Measurements from ENCODE around the gene ACTL7B. TPM values are rescaled to one million over a fixed set of nuclear protein-coding genes. Genes with fewer than 3 reads are reported as not detected.

Gene ACTL7B
- polyA plus RNA-seq, 1 of the 3 experiments (the other 2 are of a cell fraction) = 0.07 TPM

DNA sequence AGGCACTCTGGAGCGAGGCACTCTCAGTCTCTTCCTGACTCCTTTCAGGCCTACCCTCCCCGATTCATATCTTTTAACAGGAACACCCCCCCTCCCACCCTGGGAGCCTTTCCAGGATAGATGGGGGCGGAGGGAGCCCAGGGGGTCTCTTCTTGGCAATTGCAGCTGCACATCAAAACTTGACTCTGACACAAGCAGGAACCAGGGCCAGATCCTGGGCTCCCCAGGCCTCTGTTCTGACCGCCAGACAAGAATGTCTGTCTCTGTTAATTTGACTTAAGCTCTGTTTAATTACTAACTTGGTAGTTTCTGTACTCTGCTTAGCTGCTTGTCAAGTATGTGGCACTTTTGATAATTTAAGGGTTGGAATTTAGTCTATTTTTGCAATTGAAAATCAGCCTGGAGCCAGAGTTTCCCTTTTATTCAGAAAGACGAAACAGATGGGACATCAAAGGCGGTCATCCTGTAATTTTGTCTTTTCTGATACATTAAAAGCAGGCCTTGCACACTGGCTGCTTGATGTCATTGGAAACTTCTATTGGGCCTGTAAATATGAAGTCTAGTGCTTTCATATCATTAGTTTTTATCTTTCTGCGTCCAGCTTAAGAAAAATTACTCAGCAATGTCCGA is 43.3 kb downstream of the ACTL7B start:
- no peak overlapping the region for H2AFZ ChIP-seq (ENCODE audit: low read depth)
- no peaks in the 10 kb centered on the region for H3F3A ChIP-seq (replicated peaks; ENCODE audit: insufficient read depth)
- TF ChIP-seq CHD2 (IDR thresholded peaks at IDR 0.05; ENCODE audit: low read length, partially characterized antibody) (no peak), GATA2 (CRISPR knock-in tag; IDR thresholded peaks at IDR 0.05) (no peak), EZH2phosphoT487 (IDR thresholded peaks at IDR 0.05; ENCODE audit: borderline replicate concordance, low read depth) (no peak), POLR2AphosphoS5 (IDR thresholded peaks at IDR 0.05; ENCODE audit: low read depth, low read length) (no peak), RXRA (IDR thresholded peaks at IDR 0.05; ENCODE audit: borderline replicate concordance, low read depth) (no peak), YY1 (IDR thresholded peaks at IDR 0.05; ENCODE audit: low read depth) (no peak), SMC3 (IDR thresholded peaks at IDR 0.05; ENCODE audit: low read depth, low read length) (no peak), SIN3A (IDR thresholded peaks at IDR 0.05; ENCODE audit: borderline replicate concordance, low read depth, low read length) (no peak), MEF2A (IDR thresholded peaks at IDR 0.05; ENCODE audit: borderline replicate concordance, low read depth) (no peak), FOXM1 (IDR thresholded peaks at IDR 0.05; ENCODE audit: low read depth) (no peak), NRF1 (IDR thresholded peaks at IDR 0.05; ENCODE audit: low read depth, low read length) (no peak), NFIC (IDR thresholded peaks at IDR 0.05; ENCODE audit: borderline replicate concordance) (no peak), FOSL2 (IDR thresholded peaks at IDR 0.05; ENCODE audit: borderline replicate concordance, low read depth) (no peak), GABPA (IDR thresholded peaks at IDR 0.05; ENCODE audit: low read depth) (no peak)
- TF ChIP-seq, protein P1, sequence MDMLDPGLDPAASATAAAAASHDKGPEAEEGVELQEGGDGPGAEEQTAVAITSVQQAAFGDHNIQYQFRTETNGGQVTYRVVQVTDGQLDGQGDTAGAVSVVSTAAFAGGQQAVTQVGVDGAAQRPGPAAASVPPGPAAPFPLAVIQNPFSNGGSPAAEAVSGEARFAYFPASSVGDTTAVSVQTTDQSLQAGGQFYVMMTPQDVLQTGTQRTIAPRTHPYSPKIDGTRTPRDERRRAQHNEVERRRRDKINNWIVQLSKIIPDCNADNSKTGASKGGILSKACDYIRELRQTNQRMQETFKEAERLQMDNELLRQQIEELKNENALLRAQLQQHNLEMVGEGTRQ (IDR thresholded peaks at IDR 0.05; ENCODE audit: borderline replicate concordance, low read depth, low read length) = no peak
- TF ChIP-seq, protein P2, sequence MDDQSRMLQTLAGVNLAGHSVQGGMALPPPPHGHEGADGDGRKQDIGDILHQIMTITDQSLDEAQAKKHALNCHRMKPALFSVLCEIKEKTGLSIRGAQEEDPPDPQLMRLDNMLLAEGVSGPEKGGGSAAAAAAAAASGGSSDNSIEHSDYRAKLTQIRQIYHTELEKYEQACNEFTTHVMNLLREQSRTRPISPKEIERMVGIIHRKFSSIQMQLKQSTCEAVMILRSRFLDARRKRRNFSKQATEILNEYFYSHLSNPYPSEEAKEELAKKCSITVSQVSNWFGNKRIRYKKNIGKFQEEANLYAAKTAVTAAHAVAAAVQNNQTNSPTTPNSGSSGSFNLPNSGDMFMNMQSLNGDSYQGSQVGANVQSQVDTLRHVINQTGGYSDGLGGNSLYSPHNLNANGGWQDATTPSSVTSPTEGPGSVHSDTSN (IDR thresholded peaks at IDR 0.05) = no peak
- TF ChIP-seq, protein P3, sequence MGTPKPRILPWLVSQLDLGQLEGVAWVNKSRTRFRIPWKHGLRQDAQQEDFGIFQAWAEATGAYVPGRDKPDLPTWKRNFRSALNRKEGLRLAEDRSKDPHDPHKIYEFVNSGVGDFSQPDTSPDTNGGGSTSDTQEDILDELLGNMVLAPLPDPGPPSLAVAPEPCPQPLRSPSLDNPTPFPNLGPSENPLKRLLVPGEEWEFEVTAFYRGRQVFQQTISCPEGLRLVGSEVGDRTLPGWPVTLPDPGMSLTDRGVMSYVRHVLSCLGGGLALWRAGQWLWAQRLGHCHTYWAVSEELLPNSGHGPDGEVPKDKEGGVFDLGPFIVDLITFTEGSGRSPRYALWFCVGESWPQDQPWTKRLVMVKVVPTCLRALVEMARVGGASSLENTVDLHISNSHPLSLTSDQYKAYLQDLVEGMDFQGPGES (IDR thresholded peaks at IDR 0.05; ENCODE audit: low read depth, low read length) = no peak
- TF ChIP-seq, protein P4, sequence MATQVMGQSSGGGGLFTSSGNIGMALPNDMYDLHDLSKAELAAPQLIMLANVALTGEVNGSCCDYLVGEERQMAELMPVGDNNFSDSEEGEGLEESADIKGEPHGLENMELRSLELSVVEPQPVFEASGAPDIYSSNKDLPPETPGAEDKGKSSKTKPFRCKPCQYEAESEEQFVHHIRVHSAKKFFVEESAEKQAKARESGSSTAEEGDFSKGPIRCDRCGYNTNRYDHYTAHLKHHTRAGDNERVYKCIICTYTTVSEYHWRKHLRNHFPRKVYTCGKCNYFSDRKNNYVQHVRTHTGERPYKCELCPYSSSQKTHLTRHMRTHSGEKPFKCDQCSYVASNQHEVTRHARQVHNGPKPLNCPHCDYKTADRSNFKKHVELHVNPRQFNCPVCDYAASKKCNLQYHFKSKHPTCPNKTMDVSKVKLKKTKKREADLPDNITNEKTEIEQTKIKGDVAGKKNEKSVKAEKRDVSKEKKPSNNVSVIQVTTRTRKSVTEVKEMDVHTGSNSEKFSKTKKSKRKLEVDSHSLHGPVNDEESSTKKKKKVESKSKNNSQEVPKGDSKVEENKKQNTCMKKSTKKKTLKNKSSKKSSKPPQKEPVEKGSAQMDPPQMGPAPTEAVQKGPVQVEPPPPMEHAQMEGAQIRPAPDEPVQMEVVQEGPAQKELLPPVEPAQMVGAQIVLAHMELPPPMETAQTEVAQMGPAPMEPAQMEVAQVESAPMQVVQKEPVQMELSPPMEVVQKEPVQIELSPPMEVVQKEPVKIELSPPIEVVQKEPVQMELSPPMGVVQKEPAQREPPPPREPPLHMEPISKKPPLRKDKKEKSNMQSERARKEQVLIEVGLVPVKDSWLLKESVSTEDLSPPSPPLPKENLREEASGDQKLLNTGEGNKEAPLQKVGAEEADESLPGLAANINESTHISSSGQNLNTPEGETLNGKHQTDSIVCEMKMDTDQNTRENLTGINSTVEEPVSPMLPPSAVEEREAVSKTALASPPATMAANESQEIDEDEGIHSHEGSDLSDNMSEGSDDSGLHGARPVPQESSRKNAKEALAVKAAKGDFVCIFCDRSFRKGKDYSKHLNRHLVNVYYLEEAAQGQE (IDR thresholded peaks at IDR 0.05; ENCODE audit: low read depth, low read length) = no peak
- TF ChIP-seq, protein P5, sequence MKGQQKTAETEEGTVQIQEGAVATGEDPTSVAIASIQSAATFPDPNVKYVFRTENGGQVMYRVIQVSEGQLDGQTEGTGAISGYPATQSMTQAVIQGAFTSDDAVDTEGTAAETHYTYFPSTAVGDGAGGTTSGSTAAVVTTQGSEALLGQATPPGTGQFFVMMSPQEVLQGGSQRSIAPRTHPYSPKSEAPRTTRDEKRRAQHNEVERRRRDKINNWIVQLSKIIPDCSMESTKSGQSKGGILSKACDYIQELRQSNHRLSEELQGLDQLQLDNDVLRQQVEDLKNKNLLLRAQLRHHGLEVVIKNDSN (IDR thresholded peaks at IDR 0.05; ENCODE audit: borderline replicate concordance, low read depth) = no peak
- H3K36me3 ChIP-seq (replicated peaks in 1 of 2; ENCODE audit: control insufficient read depth in 1 of 2, insufficient read depth in 2 of 2, low read length in 1 of 2) = no peaks in the 10 kb centered on the region
- no peaks in the 10 kb centered on the region for H3K4me1 ChIP-seq (ENCODE audit: control insufficient read depth in 1 of 2, insufficient read depth in 2 of 2, low read depth in 1 of 2, low read length in 1 of 2)
- H3K4me2 ChIP-seq = no peak overlapping the region
- WGBS (ENCODE audit: low lambda C conversion rate) = 32% methylated on average over 8 of the region's 8 CpGs
- H3K9me2 ChIP-seq = no peaks in the 10 kb centered on the region
- H4K20me1 ChIP-seq (ENCODE audit: insufficient read depth) = no peaks in the 10 kb centered on the region
- POLR2A ChIA-PET = no interaction called here
- H3K27ac ChIP-seq (ENCODE audit: low read depth in 2 of 2, low read length in 1 of 2) = no peak overlapping the region
- DNase-seq = no peak
- CTCF ChIA-PET = no interaction called here
- no peaks in the 10 kb centered on the region for H3K79me2 ChIP-seq (ENCODE audit: insufficient read depth)
- H3K9ac ChIP-seq = no peak overlapping the region
- no peak overlapping the region for H3K4me3 ChIP-seq (ENCODE audit: low read depth in 2 of 2, low read length in 1 of 2)
- H3K27me3 ChIP-seq (ENCODE audit: insufficient read depth) = peaks cover 18% of the 10 kb centered on the region; the same call in 1 of the 2 replicates
- H3K9me3 ChIP-seq = no peaks in the 10 kb centered on the region
